SK-N-MC (cell line): ENCODE measurements around the gene RASSF3.

Source experiments
- DNase-seq: peaks from one replicate; pipeline ENCODE4 v3.0.0-alpha.2; 2011; ENCODE audit warnings: low read depth, low spot score
- H3K27ac ChIP-seq: fragments of 200-600 bp; sonication (generic); 2 replicates; pipeline ENCODE4 v1.5.1; 2016; ENCODE audit warnings: mixed run types
- H3K36me3 ChIP-seq: fragments of 200-600 bp; sonication (generic); 2 replicates; pipeline ENCODE4 v1.6.1; 2017; ENCODE audit warnings: antibody characterized with exemption, low read length, mixed read lengths; ENCODE audit not compliant: insufficient read depth
- H3K4me3 ChIP-seq: fragments of 200-600 bp; sonication (generic); 2 replicates; pipeline ENCODE4 v1.5.1; 2016
- H3K9ac ChIP-seq: fragments of 200-600 bp; sonication (generic); 2 replicates; pipeline ENCODE4 v1.8.0; 2017; ENCODE audit warnings: mixed run types, mixed read lengths; ENCODE audit not compliant: insufficient read length
- H3K9me3 ChIP-seq: fragments of 200-600 bp; sonication (generic); 2 replicates; pipeline ENCODE4 v1.6.1; 2017; ENCODE audit warnings: low read depth, mild to moderate bottlenecking, antibody characterized with exemption, low read length, moderate library complexity, mixed read lengths
- EZH2 ChIP-seq: fragments of 200-600 bp; sonication (generic); IDR thresholded peaks from one replicate; pipeline ENCODE4 v1.6.1; 2017; ENCODE audit warnings: antibody characterized with exemption
- FOXP2 ChIP-seq: optimal IDR thresholded peaks from 2 replicates; pipeline ENCODE3; 2011; ENCODE audit warnings: mild to moderate bottlenecking, moderate library complexity; ENCODE audit not compliant: insufficient read depth; ENCODE audit errors: extremely low read length, control extremely low read depth
- POLR2AphosphoS5 ChIP-seq: IDR thresholded peaks from 2 replicates; pipeline ENCODE4 v1.6.1; 2012; ENCODE audit warnings: mild to moderate bottlenecking, low read depth, low read length, borderline replicate concordance

RASSF3 gene

GRCh38 chr12:64701283-64701682 is 91.0 kb downstream of the RASSF3 start:
- DNase-seq = no peak
- Histone ChIP-seq H3K9me3 (no peaks in the 10 kb centered on the region), H3K27ac (no peak overlapping the region), H3K4me3 (no peak overlapping the region), H3K9ac (no peak overlapping the region), H3K36me3 (no peaks in the 10 kb centered on the region)
- TF ChIP-seq POLR2AphosphoS5 (no peak), EZH2 (no peak), FOXP2 (no peak)

GRCh38 chr12:64706306-64706705 is 96.0 kb downstream of the RASSF3 start:
- H3K4me3 ChIP-seq = no peak overlapping the region
- no peak for TF ChIP-seq EZH2
- no peak for TF ChIP-seq POLR2AphosphoS5
- TF ChIP-seq FOXP2 = no peak
- DNase-seq = no peak
- no peaks in the 10 kb centered on the region for H3K36me3 ChIP-seq
- no peak overlapping the region for H3K9ac ChIP-seq
- H3K27ac ChIP-seq = no peak overlapping the region
- no peaks in the 10 kb centered on the region for H3K9me3 ChIP-seq

GRCh38 chr12:64706857-64707256 is 96.6 kb downstream of the RASSF3 start:
- DNase-seq = no peak
- no peaks in the 10 kb centered on the region for H3K9me3 ChIP-seq
- no peak overlapping the region for H3K4me3 ChIP-seq
- H3K36me3 ChIP-seq = no peaks in the 10 kb centered on the region
- H3K27ac ChIP-seq = no peak overlapping the region
- no peak overlapping the region for H3K9ac ChIP-seq
- TF ChIP-seq FOXP2 = no peak
- TF ChIP-seq POLR2AphosphoS5 = no peak
- no peak for TF ChIP-seq EZH2

- Histone ChIP-seq H3K27ac (no peak overlapping the region), H3K4me3 (no peak overlapping the region), H3K36me3 (no peaks in the 10 kb centered on the region), H3K9me3 (no peaks in the 10 kb centered on the region), H3K9ac (no peak overlapping the region)
- TF ChIP-seq POLR2AphosphoS5 (no peak), EZH2 (no peak), FOXP2 (no peak)
- no peak for DNase-seq
These were observed 97.1 kb downstream of the RASSF3 start for GRCh38 chr12:64707362-64707761.

- no peak overlapping the region for H3K4me3 ChIP-seq
- no peak overlapping the region for H3K27ac ChIP-seq
- DNase-seq = no peak
- H3K9ac ChIP-seq = no peak overlapping the region
- H3K36me3 ChIP-seq = no peaks in the 10 kb centered on the region
- TF ChIP-seq POLR2AphosphoS5 = no peak
- TF ChIP-seq FOXP2 = no peak
- H3K9me3 ChIP-seq = no peaks in the 10 kb centered on the region
These were observed 97.6 kb downstream of the RASSF3 start for GRCh38 chr12:64707926-64708325.

GRCh38 chr12:64709429-64709828 is 99.1 kb downstream of the RASSF3 start:
- DNase-seq = no peak
- Histone ChIP-seq H3K27ac (no peak overlapping the region), H3K9ac (no peak overlapping the region), H3K9me3 (no peaks in the 10 kb centered on the region), H3K36me3 (0 out of 2 replicates have a peak, but pooled peaks cover 4% of the 10 kb centered on the region), H3K4me3 (no peak overlapping the region)
- TF ChIP-seq EZH2 (no peak), POLR2AphosphoS5 (no peak), FOXP2 (no peak)

GRCh38 chr12:64713376-64713775 is 103.1 kb downstream of the RASSF3 start:
- H3K36me3 ChIP-seq = peaks cover 25% of the 10 kb centered on the region

GRCh38 chr12:64714551-64714968 is 104.3 kb downstream of the RASSF3 start:
- H3K9me3 ChIP-seq = no peaks in the 10 kb centered on the region
- H3K9ac ChIP-seq = no peak overlapping the region
- no peak for DNase-seq
- no peak overlapping the region for H3K4me3 ChIP-seq
- H3K36me3 ChIP-seq = peaks cover 25% of the 10 kb centered on the region
- no peak overlapping the region for H3K27ac ChIP-seq
- TF ChIP-seq EZH2 = no peak
- TF ChIP-seq FOXP2 = no peak
- TF ChIP-seq POLR2AphosphoS5 = no peak

More at GRCh38 chr12:64713376-64713775, 103.1 kb downstream of the RASSF3 start:
- Histone ChIP-seq H3K4me3 (no peak overlapping the region), H3K9me3 (no peaks in the 10 kb centered on the region), H3K9ac (no peak overlapping the region), H3K27ac (no peak overlapping the region)
- TF ChIP-seq EZH2 (no peak), FOXP2 (no peak), POLR2AphosphoS5 (no peak)
- no peak for DNase-seq

- Histone ChIP-seq H3K4me3 (no peak overlapping the region), H3K36me3 (peaks cover 30% of the 10 kb centered on the region), H3K27ac (no peak overlapping the region; the same call in 1 of the 2 replicates), H3K9me3 (no peaks in the 10 kb centered on the region), H3K9ac (no peak overlapping the region)
- DNase-seq = no peak
- no peak for TF ChIP-seq POLR2AphosphoS5
- TF ChIP-seq EZH2 = no peak
- no peak for TF ChIP-seq FOXP2
These were observed 106.1 kb downstream of the RASSF3 start for GRCh38 chr12:64716371-64716770.
